ENCODE results near the gene ELP4.

Gene ELP4

DNA sequence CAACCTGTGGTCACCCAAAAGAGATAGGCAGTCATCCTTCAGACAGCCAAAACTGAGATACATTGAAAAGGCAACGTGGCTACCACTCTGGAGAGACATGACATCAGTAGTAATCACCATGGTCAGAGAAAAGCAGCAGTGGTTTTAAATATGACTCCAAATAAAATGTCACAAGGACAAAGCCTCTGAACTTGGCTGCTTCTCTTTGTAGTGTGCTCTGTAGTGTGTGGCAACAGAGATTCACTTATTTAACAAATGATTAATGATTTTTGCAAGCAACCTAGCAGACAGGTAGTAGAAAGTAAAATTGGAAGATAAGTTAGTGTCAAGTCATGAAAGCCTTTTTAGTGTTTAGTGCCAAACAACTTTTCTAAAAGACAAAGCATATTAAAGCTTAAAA, 238.0 kb downstream of the ELP4 start:
- H3K4me3 ChIP-seq (ENCODE audit: low read depth in 1 of 2, low read length in 1 of 2): no peak overlapping the region
- H3K27ac ChIP-seq: no peak overlapping the region
- H3K9me3 ChIP-seq: no peaks in the 10 kb centered on the region
- no peaks in the 10 kb centered on the region for H3K4me1 ChIP-seq (ENCODE audit: control insufficient read depth in 1 of 2, insufficient read depth in 1 of 2, low read depth in 1 of 2, low read length in 1 of 2)
- H3K36me3 ChIP-seq: no peaks in the 10 kb centered on the region
- TF ChIP-seq, protein P1, sequence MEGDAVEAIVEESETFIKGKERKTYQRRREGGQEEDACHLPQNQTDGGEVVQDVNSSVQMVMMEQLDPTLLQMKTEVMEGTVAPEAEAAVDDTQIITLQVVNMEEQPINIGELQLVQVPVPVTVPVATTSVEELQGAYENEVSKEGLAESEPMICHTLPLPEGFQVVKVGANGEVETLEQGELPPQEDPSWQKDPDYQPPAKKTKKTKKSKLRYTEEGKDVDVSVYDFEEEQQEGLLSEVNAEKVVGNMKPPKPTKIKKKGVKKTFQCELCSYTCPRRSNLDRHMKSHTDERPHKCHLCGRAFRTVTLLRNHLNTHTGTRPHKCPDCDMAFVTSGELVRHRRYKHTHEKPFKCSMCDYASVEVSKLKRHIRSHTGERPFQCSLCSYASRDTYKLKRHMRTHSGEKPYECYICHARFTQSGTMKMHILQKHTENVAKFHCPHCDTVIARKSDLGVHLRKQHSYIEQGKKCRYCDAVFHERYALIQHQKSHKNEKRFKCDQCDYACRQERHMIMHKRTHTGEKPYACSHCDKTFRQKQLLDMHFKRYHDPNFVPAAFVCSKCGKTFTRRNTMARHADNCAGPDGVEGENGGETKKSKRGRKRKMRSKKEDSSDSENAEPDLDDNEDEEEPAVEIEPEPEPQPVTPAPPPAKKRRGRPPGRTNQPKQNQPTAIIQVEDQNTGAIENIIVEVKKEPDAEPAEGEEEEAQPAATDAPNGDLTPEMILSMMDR (IDR thresholded peaks at IDR 0.05): no peak
- no peaks in the 10 kb centered on the region for H3K27me3 ChIP-seq

DNA sequence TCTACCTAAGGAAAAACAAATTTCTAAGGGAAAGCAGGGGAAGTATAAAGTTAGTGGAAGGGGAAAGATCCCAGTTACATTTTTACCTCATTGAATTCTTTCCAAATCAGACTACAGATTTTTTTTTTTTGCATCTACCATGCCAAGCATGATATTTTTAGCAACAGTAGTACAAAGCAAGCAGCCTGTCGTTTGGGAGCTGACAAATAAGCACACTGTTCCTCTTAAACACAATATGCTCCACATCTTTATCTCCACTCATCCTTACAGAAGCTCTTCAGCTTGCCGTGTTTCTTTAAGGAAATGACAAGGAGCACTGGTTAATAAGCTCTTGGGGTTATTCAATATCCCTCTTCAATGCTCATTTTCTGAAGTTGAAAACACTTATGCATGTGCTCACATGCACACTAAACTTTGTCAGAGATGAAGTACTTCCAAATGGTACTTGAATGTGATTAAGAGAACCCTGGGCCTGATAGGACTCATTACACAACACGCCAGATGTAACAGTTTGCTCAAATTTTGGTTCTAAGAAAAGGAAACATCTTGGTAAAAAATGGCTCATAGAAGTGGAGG, 247.8 kb downstream of the ELP4 start:
- H3K27me3 ChIP-seq: no peaks in the 10 kb centered on the region
- no peaks in the 10 kb centered on the region for H3K9me3 ChIP-seq
- H3K36me3 ChIP-seq: no peaks in the 10 kb centered on the region
- no peak overlapping the region for H3K27ac ChIP-seq
- TF ChIP-seq, protein P1 (IDR thresholded peaks at IDR 0.05): no peak
- no peak overlapping the region for H3K4me3 ChIP-seq (ENCODE audit: low read depth in 1 of 2, low read length in 1 of 2)
- H3K4me1 ChIP-seq (ENCODE audit: control insufficient read depth in 1 of 2, insufficient read depth in 1 of 2, low read depth in 1 of 2, low read length in 1 of 2): no peaks in the 10 kb centered on the region

DNA sequence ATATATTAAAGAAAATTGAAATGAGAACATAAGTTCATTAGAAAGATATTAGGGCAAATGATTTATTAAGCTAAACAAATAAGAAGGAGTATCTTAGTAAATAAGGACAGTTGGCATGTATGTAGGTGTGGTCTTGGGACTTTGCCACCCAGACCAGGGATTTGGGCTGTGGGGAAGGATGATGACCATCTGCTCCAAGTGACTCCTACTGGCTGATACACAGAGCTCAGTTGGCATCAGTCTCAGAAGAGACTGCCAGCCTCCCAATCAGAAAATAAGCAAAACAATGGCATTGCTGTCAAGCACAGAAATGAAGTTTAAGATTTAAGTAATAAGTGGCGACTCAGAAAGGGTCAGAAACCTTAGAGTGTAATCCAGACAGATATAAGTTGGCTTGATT, 252.1 kb downstream of the ELP4 start:
- Histone ChIP-seq H3K4me3 (ENCODE audit: low read depth in 1 of 2, low read length in 1 of 2) (no peak overlapping the region), H3K36me3 (no peaks in the 10 kb centered on the region), H3K27me3 (no peaks in the 10 kb centered on the region), H3K27ac (no peak overlapping the region), H3K4me1 (ENCODE audit: control insufficient read depth in 1 of 2, insufficient read depth in 1 of 2, low read depth in 1 of 2, low read length in 1 of 2) (no peaks in the 10 kb centered on the region), H3K9me3 (no peaks in the 10 kb centered on the region)
- TF ChIP-seq, protein P1 (IDR thresholded peaks at IDR 0.05): no peak

DNA sequence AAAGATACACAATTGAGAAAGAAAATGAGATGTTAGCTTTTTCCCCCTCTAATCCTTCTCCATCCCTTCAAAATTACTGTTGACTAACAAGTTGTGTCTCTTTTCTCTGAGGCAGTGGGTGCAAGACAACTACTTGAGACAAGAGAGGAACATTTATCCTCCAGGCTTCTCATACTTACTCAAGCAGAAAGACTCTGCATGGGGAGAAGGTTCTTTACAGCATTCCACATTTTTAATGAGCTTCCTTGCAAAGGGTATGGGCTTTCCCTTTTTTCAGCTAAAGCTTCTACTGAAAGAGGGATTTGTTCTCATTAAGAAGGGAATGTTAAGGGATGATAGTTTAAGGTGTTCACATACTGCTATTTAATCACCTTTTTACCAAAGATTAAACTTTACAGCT, 253.7 kb downstream of the ELP4 start:
- no peaks in the 10 kb centered on the region for H3K36me3 ChIP-seq
- no peaks in the 10 kb centered on the region for H3K9me3 ChIP-seq
- no peak overlapping the region for H3K4me3 ChIP-seq (ENCODE audit: low read depth in 1 of 2, low read length in 1 of 2)
- TF ChIP-seq, protein P1 (IDR thresholded peaks at IDR 0.05): no peak
- no peak overlapping the region for H3K27ac ChIP-seq
- H3K4me1 ChIP-seq (ENCODE audit: control insufficient read depth in 1 of 2, insufficient read depth in 1 of 2, low read depth in 1 of 2, low read length in 1 of 2): no peaks in the 10 kb centered on the region
- no peaks in the 10 kb centered on the region for H3K27me3 ChIP-seq

DNA sequence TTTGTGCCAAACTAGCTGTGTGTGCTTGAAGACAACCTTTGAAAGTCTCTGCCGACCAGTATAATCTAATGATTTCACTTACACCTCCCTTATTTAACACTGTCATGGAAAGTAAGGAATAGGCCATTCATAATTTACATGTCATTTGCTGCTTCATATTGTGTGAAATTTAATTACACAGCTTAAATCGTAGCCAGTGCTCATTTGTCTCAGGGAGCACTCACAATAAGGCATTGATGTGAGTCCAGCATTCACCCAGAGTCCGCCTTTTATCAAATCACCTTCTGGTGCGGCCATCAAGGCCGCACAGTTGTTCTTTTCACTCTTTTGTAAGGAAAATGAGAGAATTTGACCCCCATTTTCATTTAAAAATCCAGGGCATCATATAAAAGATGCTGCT, 254.7 kb downstream of the ELP4 start:
- TF ChIP-seq, protein P1 (IDR thresholded peaks at IDR 0.05): no peak
- Histone ChIP-seq H3K4me1 (ENCODE audit: control insufficient read depth in 1 of 2, insufficient read depth in 1 of 2, low read depth in 1 of 2, low read length in 1 of 2) (no peaks in the 10 kb centered on the region), H3K27me3 (no peaks in the 10 kb centered on the region), H3K27ac (no peak overlapping the region), H3K9me3 (no peaks in the 10 kb centered on the region), H3K36me3 (no peaks in the 10 kb centered on the region), H3K4me3 (ENCODE audit: low read depth in 1 of 2, low read length in 1 of 2) (no peak overlapping the region)

DNA sequence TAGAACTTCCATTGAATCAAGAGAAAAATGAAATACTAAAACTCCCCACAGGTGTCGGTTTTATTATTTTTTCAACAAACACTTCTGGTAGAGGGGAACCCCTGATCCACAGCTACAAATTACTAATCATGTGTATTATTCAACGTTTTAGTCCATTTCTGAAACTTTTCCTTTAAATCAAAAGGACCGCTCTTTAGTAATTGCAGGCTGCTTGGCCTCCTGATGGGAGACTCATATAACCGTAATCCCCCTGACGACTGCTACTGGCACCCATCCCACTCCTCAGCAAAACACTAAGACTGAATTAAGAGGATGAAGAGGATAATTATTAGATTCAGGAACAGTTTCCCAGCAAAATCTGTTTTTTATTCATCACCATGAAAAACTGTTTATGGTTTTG, 255.2 kb downstream of the ELP4 start:
- Histone ChIP-seq H3K27ac (no peak overlapping the region), H3K27me3 (no peaks in the 10 kb centered on the region)

More for the DNA sequence above, 255.2 kb downstream of the ELP4 start:
- Histone ChIP-seq H3K9me3 (no peaks in the 10 kb centered on the region), H3K36me3 (no peaks in the 10 kb centered on the region), H3K4me1 (ENCODE audit: control insufficient read depth in 1 of 2, insufficient read depth in 1 of 2, low read depth in 1 of 2, low read length in 1 of 2) (no peaks in the 10 kb centered on the region), H3K4me3 (ENCODE audit: low read depth in 1 of 2, low read length in 1 of 2) (no peak overlapping the region)
- TF ChIP-seq, protein P1 (IDR thresholded peaks at IDR 0.05): no peak

Data from neutrophil (primary cell).